K562 (cell line): ENCODE data around the gene OR10G3. TPM values are rescaled to one million over a fixed set of nuclear protein-coding genes. Genes with fewer than 3 reads are reported as not detected.
A peak's percentile ranks its signal among the peaks of the same experiment; 100 is the strongest.

ENCODE experiments used
- ATAC-seq: fragments of 200-7000 bp; cut with Tn5 transposase; 3 replicates; pipeline ENCODE4 v1.9.1; 2020; ENCODE audit warnings: moderate library complexity
- BruUV-seq: library from RNA; stranded (reverse); fragments of 400-500 nt; replicated peaks from 2 replicates; lab custom pipeline; 2021; lab: Mats Ljungman, UMichigan
- CTCF ChIA-PET: fragments of 300-600 bp; formaldehyde crosslinking; extraction: SDS; loops from one replicate; lab custom pipeline; 2021; ENCODE audit warnings: low intra/inter-chr PET ratio; lab: Yijun Ruan, JAX
- POLR2A ChIA-PET: fragments of 300-600, 350-650 bp; sonication (Branson Sonifier 250); formaldehyde crosslinking; extraction: SDS; loops from one replicate; lab custom pipeline; 2021; ENCODE audit warnings: antibody characterized with exemption, inconsistent platforms; lab: Yijun Ruan, JAX
- DNase-seq, 4 experiments: peaks; one replicate each; pipeline versions ENCODE4 v3.0.0 to v3.0.0-alpha.2; 2011 to 2018; ENCODE audit warnings: low spot score in 3 of 4, mixed read lengths in 3 of 4; ENCODE audit errors: extremely low read depth in 1 of 4
- FAIRE-seq: peaks from 2 replicates; lab custom pipeline; 2011; peaks lifted over from hg19 to GRCh38; lab: Jason Lieb, UNC
- H2AFZ ChIP-seq: 2 replicates; pipeline ENCODE4 v1.6.0; 2011; ENCODE audit warnings: low read depth, low read length, control low read depth, inconsistent platforms
- H3K27ac ChIP-seq: fragments of 200-600 bp; 3 replicates; pipeline ENCODE4 v1.8.0; 2011; ENCODE audit warnings: low read depth, mild to moderate bottlenecking, control low read depth, inconsistent platforms, low read length, moderate library complexity, mixed read lengths; ENCODE audit errors: extremely low read depth
- H3K27me3 ChIP-seq, 2 experiments: fragments of 300-600 bp in 1 of 2; 2 replicates in 1 of 2; 3 replicates in 1 of 2; pipeline versions ENCODE4 v1.6.0 to v1.8.0; 2011; ENCODE audit warnings: inconsistent platforms in 2 of 2, low read length in 2 of 2, mild to moderate bottlenecking in 1 of 2, mixed read lengths in 1 of 2, moderate library complexity in 1 of 2; ENCODE audit not compliant: control insufficient read depth in 2 of 2, insufficient read depth in 2 of 2
- H3K36me3 ChIP-seq: fragments of 300-600 bp; 3 replicates; pipeline ENCODE4 v1.8.0; 2011; ENCODE audit warnings: mild to moderate bottlenecking, low read length, inconsistent platforms; ENCODE audit not compliant: control insufficient read depth, insufficient read depth
- H3K4me1 ChIP-seq, 2 experiments: fragments of 200-600 bp in 1 of 2; replicated peaks in 1 of 2; 2 replicates in 1 of 2; 3 replicates in 1 of 2; pipeline versions ENCODE4 v1.5.1 to v1.8.0; 2011; ENCODE audit warnings: inconsistent platforms in 2 of 2, low read length in 2 of 2, mild to moderate bottlenecking in 1 of 2, mixed read lengths in 1 of 2, moderate library complexity in 1 of 2; ENCODE audit not compliant: control insufficient read depth in 2 of 2, insufficient read depth in 2 of 2
- H3K4me2 ChIP-seq: 2 replicates; pipeline ENCODE4 v1.6.1; 2011; ENCODE audit warnings: low read length, control low read depth, inconsistent platforms, mixed read lengths; ENCODE audit not compliant: insufficient read depth
- H3K4me3 ChIP-seq: fragments of 200-600 bp; sonication (generic), shearing (Covaris generic); 2 replicates; pipeline ENCODE4 v1.5.1; 2016; ENCODE audit warnings: control low read depth, inconsistent platforms
- H3K79me2 ChIP-seq: fragments of 200-600 bp; 3 replicates; pipeline ENCODE4 v1.8.0; 2011; ENCODE audit warnings: low read length, inconsistent platforms; ENCODE audit not compliant: control insufficient read depth, insufficient read depth
- H3K9ac ChIP-seq, 2 experiments: 2 replicates each; pipeline versions ENCODE4 v1.6.0 to v1.6.1; 2011; ENCODE audit warnings: low read depth in 2 of 2, low read length in 2 of 2, control low read depth in 1 of 2, inconsistent platforms in 1 of 2, mild to moderate bottlenecking in 1 of 2, mixed read lengths in 1 of 2; ENCODE audit not compliant: insufficient read depth in 1 of 2
- H3K9me1 ChIP-seq: one replicate; pipeline ENCODE4 v1.6.0; 2011; ENCODE audit warnings: inconsistent platforms, mild to moderate bottlenecking, low read length, moderate library complexity; ENCODE audit not compliant: control insufficient read depth, insufficient read depth
- H3K9me3 ChIP-seq: replicated peaks from 2 replicates; pipeline ENCODE4 v1.5.1; 2011; ENCODE audit warnings: low read depth, low read length, inconsistent platforms; ENCODE audit not compliant: control insufficient read depth, insufficient read depth
- H4K20me1 ChIP-seq: replicated peaks from 2 replicates; pipeline ENCODE4 v1.6.1; 2011; ENCODE audit warnings: low read length, inconsistent platforms, mixed read lengths; ENCODE audit not compliant: control insufficient read depth, insufficient read depth
- ASH1L ChIP-seq: fragments of 450-650 bp; IDR thresholded peaks from 2 replicates; pipeline ENCODE4 v1.6.1; 2018; ENCODE audit warnings: borderline replicate concordance, mild to moderate bottlenecking, low read depth; ENCODE audit not compliant: partially characterized antibody
- BMI1 ChIP-seq: fragments of 150-350 bp; IDR thresholded peaks from 2 replicates; pipeline ENCODE4 v1.6.1; 2014; ENCODE audit warnings: low read length
- ETV6 ChIP-seq, 3 experiments: fragments of 150-350 bp in 1 of 3; sonication (generic) in 1 of 3; formaldehyde crosslinking in 1 of 3; IDR thresholded peaks; 2 replicates each; pipeline versions ENCODE4 v1.6.1 to v1.8.0; 2014 to 2022; ENCODE audit warnings: borderline replicate concordance in 2 of 3, low read depth in 2 of 3, antibody characterized with exemption in 1 of 3, low read length in 1 of 3, mild to moderate bottlenecking in 1 of 3, missing genetic modification reagents in 1 of 3
- GTF3C2 ChIP-seq: IDR thresholded peaks from 3 replicates; pipeline ENCODE4 v1.6.1; 2011; ENCODE audit warnings: borderline replicate concordance, mild to moderate bottlenecking, moderate library complexity; ENCODE audit not compliant: insufficient read length; ENCODE audit errors: extremely low read depth
- HMG20A ChIP-seq: fragments of 450-650 bp; formaldehyde crosslinking; conservative IDR thresholded peaks from 2 replicates; pipeline ENCODE4 v1.4.0; 2020; ENCODE audit warnings: mild to moderate bottlenecking, mixed read lengths
- TOE1 ChIP-seq, 2 experiments: fragments of 450-650 bp in 1 of 2; sonication (generic) in 1 of 2; formaldehyde crosslinking in 1 of 2; IDR thresholded peaks; 2 replicates each; pipeline versions ENCODE4 v1.7.1 to v1.8.0; 2016 to 2022; ENCODE audit warnings: borderline replicate concordance in 2 of 2, mild to moderate bottlenecking in 2 of 2, antibody characterized with exemption in 1 of 2, inconsistent platforms in 1 of 2, low read depth in 1 of 2, missing genetic modification reagents in 1 of 2, moderate library complexity in 1 of 2
- ZEB2 ChIP-seq: fragments of 450-650 bp; IDR thresholded peaks from 2 replicates; pipeline ENCODE4 v1.6.1; 2016
- ZNF395 ChIP-seq: fragments of 200-800 bp; sonication (Bioruptor generic); IDR thresholded peaks from 2 replicates; pipeline ENCODE4 v1.6.1; 2017; ENCODE audit warnings: missing genetic modification characterization, missing compliant biosample characterization
- WGBS: fragments of 100-300 bp; shearing (Covaris generic); methylation state at CpG from one replicate; pipeline ENCODE4 v1.1.6; 2016; ENCODE audit warnings: low coverage, mixed read lengths; ENCODE audit not compliant: insufficient coverage; ENCODE audit errors: missing lambda C conversion rate; 5-methylcytosine and 5-hydroxymethylcytosine counted together
- in situ Hi-C: fragments of 300-500 bp; cut with MboI; formaldehyde crosslinking; loops from 4 replicates; pipeline ENCODE4 v1.15.0; 2018; ENCODE audit warnings: inconsistent platforms, mixed read lengths
- intact Hi-C: fragments of 100-400 bp; cut with micrococcal nuclease; formaldehyde crosslinking; loops from 2 replicates; pipeline ENCODE4 v1.14.2; 2022
- polyA plus RNA-seq, 8 experiments: library from polyadenylated mRNA; depleted of rRNA in 4 of 8; stranded (reverse) in 5 of 8; unstranded in 3 of 8; fragments of >200 nt; fragmentation: Nextera tagmentation in 2 of 8; fragmentation: Illumina TruSeq in 1 of 8; extraction: Ambion mirVana in 2 of 8; extraction: Trizol in 1 of 8; gene quantifications; 2 replicates each; pipeline versions ENCODE4 v1.2.1 to v1.2.3, GENCODE V29; 2011 to 2014; ENCODE audit warnings: inconsistent platforms in 1 of 8, missing spikeins in 1 of 8
- total RNA-seq, 7 experiments: library from RNA; depleted of rRNA in 6 of 7; stranded (reverse); fragments of >200 nt in 6 of 7; fragmentation: Illumina TruSeq in 2 of 7; extraction: Trizol in 2 of 7; gene quantifications; 2 replicates each; pipeline versions ENCODE4 v1.2.1 to v1.2.3, GENCODE V29; 2011 to 2021; ENCODE audit warnings: low replicate concordance in 1 of 7

OR10G3 gene
- total and polyA plus RNA-seq, 9 of the 15 experiments (the other 6 are each of a cell fraction or from before 2014, with no cell fraction given), result not detected

DNA sequence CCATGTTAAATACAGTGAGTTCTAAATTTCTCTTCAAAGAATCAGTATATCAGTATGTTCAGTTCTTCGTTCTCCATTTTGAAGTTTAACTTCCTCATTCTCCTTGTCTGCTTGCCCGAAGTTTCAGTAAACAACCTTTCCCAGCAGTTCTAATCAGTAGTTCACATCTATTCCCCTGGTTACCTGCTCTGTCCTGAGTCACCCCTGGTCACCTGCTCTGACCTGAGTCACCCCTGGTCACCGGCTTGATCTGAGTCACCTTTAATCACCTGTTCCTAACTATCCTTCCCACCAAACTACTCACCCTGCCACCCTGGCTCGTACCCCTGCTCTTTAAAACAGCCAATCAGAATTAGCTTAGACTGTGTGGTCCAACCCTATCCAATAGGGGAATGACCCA is 9.4 kb upstream of the OR10G3 start:
- Histone ChIP-seq H3K4me3 (no peak overlapping the region), H4K20me1 (no peaks in the 10 kb centered on the region), H3K27me3 (no peaks in the 10 kb centered on the region), H3K4me1 (no peaks in the 10 kb centered on the region), H3K36me3 (no peaks in the 10 kb centered on the region), H3K9me3 (no peaks in the 10 kb centered on the region; the same call in 1 of the 2 replicates), H2AFZ (no peak overlapping the region), H3K79me2 (no peaks in the 10 kb centered on the region), H3K27ac (no peak overlapping the region), H3K9me1 (no peaks in the 10 kb centered on the region), H3K4me2 (no peak overlapping the region), H3K9ac (no peak overlapping the region)
- intact Hi-C loops (no loop called here), in situ Hi-C loops (no loop called here)
- DNase-seq (no peak), ATAC-seq (no peak), FAIRE-seq (no peak)
- WGBS, result 0% methylated on average over 4 of the region's 4 CpGs
- CTCF ChIA-PET, result no interaction called here
- TF ChIP-seq ZEB2 (peak; percentile 73), ASH1L (no peak)
- BruUV-seq, result no TSS peak
- POLR2A ChIA-PET, result no interaction called here

- Histone ChIP-seq H4K20me1 (no peaks in the 10 kb centered on the region), H3K9ac (no peak overlapping the region), H3K4me3 (no peak overlapping the region), H3K9me1 (no peaks in the 10 kb centered on the region), H3K4me1 (no peaks in the 10 kb centered on the region), H3K79me2 (no peaks in the 10 kb centered on the region), H3K36me3 (no peaks in the 10 kb centered on the region), H2AFZ (no peak overlapping the region), H3K9me3 (no peaks in the 10 kb centered on the region), H3K27me3 (peaks cover 0 to 10% of the 10 kb centered on the region in 2 experiments; a peak in 1 of 5 replicates), H3K4me2 (no peak overlapping the region), H3K27ac (no peak overlapping the region)
- in situ Hi-C loops, result no loop called here
- POLR2A ChIA-PET, result interaction anchor here (0.7 kb wide), 1 partner anchor 77 kb away, joined by 3 read pairs; no protein-coding TSS in a partner anchor
- no peak for ATAC-seq
- intact Hi-C loops, result no loop called here
- BruUV-seq, result no TSS peak
- 8% methylated on average over 5 of the region's 6 CpGs for WGBS
- DNase-seq, result no peak
- no peak for FAIRE-seq
- CTCF ChIA-PET, result no interaction called here
- TF ChIP-seq ETV6 (IDR thresholded peaks at IDR 0.05; ENCODE audit: borderline replicate concordance in 1 of 2, low read depth in 2 of 2, low read length in 1 of 2) (no peak), ETV6 (CRISPR knock-in tag; IDR thresholded peaks at IDR 0.05; ENCODE audit: borderline replicate concordance) (no peak), ZNF395 (CRISPR knock-in tag) (no peak), TOE1 (IDR thresholded peaks at IDR 0.05; ENCODE audit: borderline replicate concordance) (no peak), TOE1 (CRISPR knock-in tag; IDR thresholded peaks at IDR 0.05; ENCODE audit: borderline replicate concordance, low read depth) (no peak), GTF3C2 (no peak), BMI1 (no peak), HMG20A (CRISPR knock-in tag) (no peak)
Measured at GRCh38 chr14:21575661-21576060, 4.2 kb downstream of the OR10G3 start.
